ENCODE results near the gene BMAL1. TPM values are rescaled to one million over a fixed set of nuclear protein-coding genes. Genes with fewer than 3 reads are reported as not detected.

Gene BMAL1
- total RNA-seq, 2 experiments from 2014 or later: 71.3 to 73.3 TPM

DNA sequence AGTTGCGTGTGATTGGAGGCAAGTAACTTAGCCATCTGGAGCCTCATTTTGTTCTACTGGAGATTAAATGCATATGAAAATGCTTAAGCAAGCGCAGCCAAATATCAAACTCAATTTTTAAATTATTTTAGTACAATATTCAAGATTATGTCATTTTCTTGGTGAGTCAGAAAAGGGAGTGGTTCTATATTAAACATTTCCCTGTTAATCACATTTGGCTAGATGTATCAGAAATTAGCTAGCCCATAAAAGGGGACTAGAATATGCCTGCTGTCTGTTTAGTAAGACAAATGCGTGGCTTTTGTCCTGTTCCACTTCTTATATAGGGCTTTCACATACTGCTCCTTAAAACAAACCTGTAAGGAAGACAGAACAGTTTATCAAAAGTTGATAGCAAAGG lies 35.0 kb upstream of the BMAL1 start:
- Histone ChIP-seq H3K9me3 (ENCODE audit: control insufficient read depth in 1 of 2, insufficient read depth in 1 of 2, low read length in 2 of 2) (no peaks in the 10 kb centered on the region), H3K36me3 (ENCODE audit: insufficient read depth, low read length) (no peaks in the 10 kb centered on the region), H3K4me1 (ENCODE audit: insufficient read depth, low read length) (no peaks in the 10 kb centered on the region), H3K27me3 (ENCODE audit: control insufficient read depth in 1 of 2, insufficient read depth in 2 of 2, low read length in 2 of 2) (peaks cover 8 to 14% of the 10 kb centered on the region in 2 experiments), H3K27ac (ENCODE audit: low read depth in 1 of 2, low read length in 2 of 2) (no peak overlapping the region), H3K4me3 (ENCODE audit: low read length) (no peak overlapping the region)
- no peaks in the 10 kb centered on the region for H3K9me3 Mint-ChIP-seq
- no peak overlapping the region for H3K27ac Mint-ChIP-seq
- CTCF ChIA-PET: no interaction called here
- no peaks in the 10 kb centered on the region for H3K4me1 Mint-ChIP-seq (ENCODE audit: low read depth)
- no peaks in the 10 kb centered on the region for H3K36me3 Mint-ChIP-seq (ENCODE audit: low read depth)
- DNase-seq (no peak), ATAC-seq (ENCODE audit: poor library complexity) (no peak)
- POLR2A ChIA-PET: no interaction called here
- intact Hi-C loops (cut with DNase I, micrococcal nuclease): no loop called here
- H3K27me3 Mint-ChIP-seq: peaks cover 36% of the 10 kb centered on the region
- TF ChIP-seq, protein P1, sequence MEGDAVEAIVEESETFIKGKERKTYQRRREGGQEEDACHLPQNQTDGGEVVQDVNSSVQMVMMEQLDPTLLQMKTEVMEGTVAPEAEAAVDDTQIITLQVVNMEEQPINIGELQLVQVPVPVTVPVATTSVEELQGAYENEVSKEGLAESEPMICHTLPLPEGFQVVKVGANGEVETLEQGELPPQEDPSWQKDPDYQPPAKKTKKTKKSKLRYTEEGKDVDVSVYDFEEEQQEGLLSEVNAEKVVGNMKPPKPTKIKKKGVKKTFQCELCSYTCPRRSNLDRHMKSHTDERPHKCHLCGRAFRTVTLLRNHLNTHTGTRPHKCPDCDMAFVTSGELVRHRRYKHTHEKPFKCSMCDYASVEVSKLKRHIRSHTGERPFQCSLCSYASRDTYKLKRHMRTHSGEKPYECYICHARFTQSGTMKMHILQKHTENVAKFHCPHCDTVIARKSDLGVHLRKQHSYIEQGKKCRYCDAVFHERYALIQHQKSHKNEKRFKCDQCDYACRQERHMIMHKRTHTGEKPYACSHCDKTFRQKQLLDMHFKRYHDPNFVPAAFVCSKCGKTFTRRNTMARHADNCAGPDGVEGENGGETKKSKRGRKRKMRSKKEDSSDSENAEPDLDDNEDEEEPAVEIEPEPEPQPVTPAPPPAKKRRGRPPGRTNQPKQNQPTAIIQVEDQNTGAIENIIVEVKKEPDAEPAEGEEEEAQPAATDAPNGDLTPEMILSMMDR (IDR thresholded peaks at IDR 0.05): no peak
- H3K4me3 Mint-ChIP-seq: no peak overlapping the region

DNA sequence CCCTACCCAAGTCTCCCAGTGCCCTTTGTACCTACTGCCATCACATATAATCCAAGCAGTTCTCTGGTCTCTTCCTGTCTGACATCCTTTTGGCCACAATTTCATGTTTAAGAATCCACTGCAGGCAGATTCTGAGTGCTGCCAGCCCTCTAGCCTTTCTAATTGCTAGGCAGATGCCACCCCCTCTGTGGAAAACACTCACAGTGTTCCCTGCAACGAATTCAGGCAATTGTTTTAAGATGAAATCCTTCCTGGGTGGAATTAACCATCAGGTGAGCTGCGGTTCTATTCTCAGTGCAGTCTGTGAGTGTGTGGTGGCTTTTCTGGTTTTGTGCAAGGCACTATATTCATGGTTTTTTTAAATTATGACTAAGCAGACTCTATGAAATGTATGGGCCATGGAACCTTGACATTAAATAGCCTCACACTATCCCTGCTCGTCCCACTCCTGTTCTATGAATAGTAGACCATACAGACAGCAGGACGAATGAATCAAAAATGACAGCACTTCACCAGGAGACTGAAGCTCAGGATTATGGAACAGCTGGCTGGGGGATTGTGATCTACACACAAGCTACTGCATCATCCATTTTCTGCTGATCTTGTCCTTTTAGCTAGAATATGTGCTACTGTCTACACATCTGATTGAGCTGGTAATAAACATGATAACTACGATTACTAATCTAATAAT lies 29.8 kb upstream of the BMAL1 start:
- Histone ChIP-seq H3K27me3 (ENCODE audit: control insufficient read depth in 1 of 2, insufficient read depth in 2 of 2, low read length in 2 of 2) (peaks cover 8 to 14% of the 10 kb centered on the region in 2 experiments), H3K9me3 (ENCODE audit: control insufficient read depth in 1 of 2, insufficient read depth in 1 of 2, low read length in 2 of 2) (no peaks in the 10 kb centered on the region), H3K36me3 (ENCODE audit: insufficient read depth, low read length) (no peaks in the 10 kb centered on the region), H3K27ac (ENCODE audit: low read depth in 1 of 2, low read length in 2 of 2) (no peak overlapping the region), H3K4me1 (ENCODE audit: insufficient read depth, low read length) (no peaks in the 10 kb centered on the region), H3K4me3 (ENCODE audit: low read length) (no peak overlapping the region)
- Mint-ChIP-seq H3K27me3 (peaks cover 26% of the 10 kb centered on the region), H3K36me3 (ENCODE audit: low read depth) (no peaks in the 10 kb centered on the region), H3K9me3 (no peaks in the 10 kb centered on the region), H3K4me1 (ENCODE audit: low read depth) (no peaks in the 10 kb centered on the region), H3K4me3 (no peak overlapping the region), H3K27ac (no peak overlapping the region)
- ATAC-seq (ENCODE audit: poor library complexity) (no peak), DNase-seq (no peak)
- POLR2A ChIA-PET: no interaction called here
- CTCF ChIA-PET: interaction anchor here (0.6 kb wide), 1 partner anchor 86 kb away, joined by 3 read pairs; no protein-coding TSS in a partner anchor
- TF ChIP-seq, protein P1 (IDR thresholded peaks at IDR 0.05): no peak
- intact Hi-C loops (cut with DNase I, micrococcal nuclease): no loop called here

DNA sequence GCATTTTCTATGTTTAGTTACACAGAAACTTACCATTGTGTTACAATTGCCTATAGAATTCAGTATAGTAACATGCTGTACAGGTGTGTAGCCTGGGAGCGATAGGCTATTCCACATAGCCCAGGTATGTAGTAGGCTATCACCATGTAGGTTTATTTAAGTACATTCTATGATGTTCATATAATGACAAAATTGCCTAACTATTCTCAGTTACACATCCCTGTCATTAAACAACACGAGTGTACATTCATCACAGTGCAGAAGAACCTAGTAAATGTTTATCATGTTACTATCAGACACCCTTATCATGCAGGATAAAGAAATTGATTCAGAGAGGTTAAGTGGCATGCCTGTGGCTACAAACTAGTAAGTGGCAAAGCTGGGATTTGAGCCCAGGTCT lies 28.4 kb upstream of the BMAL1 start:
- ChIA-PET POLR2A (no interaction called here), CTCF (interaction anchor here (3.4 kb wide), 1 partner anchor 86 kb away, joined by 15 read pairs; no protein-coding TSS in a partner anchor)
- Histone ChIP-seq H3K27ac (ENCODE audit: low read depth in 1 of 2, low read length in 2 of 2) (no peak overlapping the region), H3K9me3 (ENCODE audit: control insufficient read depth in 1 of 2, insufficient read depth in 1 of 2, low read length in 2 of 2) (no peaks in the 10 kb centered on the region), H3K4me1 (ENCODE audit: insufficient read depth, low read length) (no peaks in the 10 kb centered on the region), H3K27me3 (ENCODE audit: control insufficient read depth in 1 of 2, insufficient read depth in 2 of 2, low read length in 2 of 2) (peaks cover 8 to 9% of the 10 kb centered on the region in 2 experiments), H3K36me3 (ENCODE audit: insufficient read depth, low read length) (no peaks in the 10 kb centered on the region), H3K4me3 (ENCODE audit: low read length) (no peak overlapping the region)
- intact Hi-C loops (cut with DNase I, micrococcal nuclease): no loop called here
- H3K4me3 Mint-ChIP-seq: no peak overlapping the region
- no peaks in the 10 kb centered on the region for H3K4me1 Mint-ChIP-seq (ENCODE audit: low read depth)
- no peak overlapping the region for H3K27ac Mint-ChIP-seq
- H3K36me3 Mint-ChIP-seq (ENCODE audit: low read depth): no peaks in the 10 kb centered on the region
- peaks cover 18% of the 10 kb centered on the region for H3K27me3 Mint-ChIP-seq
- DNase-seq (no peak), ATAC-seq (ENCODE audit: poor library complexity) (no peak)
- H3K9me3 Mint-ChIP-seq: no peaks in the 10 kb centered on the region
- TF ChIP-seq, protein P1 (IDR thresholded peaks at IDR 0.05): no peak

Data from CD4-positive, alpha-beta T cell (primary cell).